PC-3 (cell line): ENCODE results near the gene KCNK3. TPM values are rescaled to one million over a fixed set of nuclear protein-coding genes. Genes with fewer than 3 reads are reported as not detected.

Source experiments
- ATAC-seq: fragments of 200-7000 bp; cut with Tn5 transposase; 2 replicates; pipeline ENCODE4 v1.9.1; 2020; ENCODE audit warnings: mild to moderate bottlenecking, moderate library complexity
- BruUV-seq: library from RNA; stranded (reverse); fragments of 400-500 nt; replicated peaks from 2 replicates; lab custom pipeline; 2021; lab: Mats Ljungman, UMichigan
- CTCF ChIA-PET: fragments of 300-600 bp; sonication (Branson Sonifier 250); formaldehyde crosslinking; loops from one replicate; lab custom pipeline; 2022; ENCODE audit warnings: antibody characterized with exemption; lab: Charles Lee
- POLR2A ChIA-PET: fragments of 300-600 bp; sonication (Branson Sonifier 250); formaldehyde crosslinking; loops from one replicate; lab custom pipeline; 2022; ENCODE audit warnings: antibody characterized with exemption; ENCODE audit not compliant: unreplicated experiment; lab: Charles Lee
- DNase-seq: peaks from one replicate; pipeline ENCODE4 v3.0.0-alpha.2; 2015
- H2AFZ ChIP-seq: fragments of 300-600 bp; sonication (generic); 2 replicates; pipeline ENCODE4 v1.6.0; 2016; ENCODE audit warnings: antibody characterized with exemption, low read length
- H3F3A ChIP-seq: fragments of 300-600 bp; sonication (generic); one replicate; pipeline ENCODE4 v1.6.0; 2017; ENCODE audit warnings: antibody characterized with exemption, low read length, control low read depth, mild to moderate bottlenecking; ENCODE audit not compliant: unreplicated experiment
- H3K27ac ChIP-seq: fragments of 300-600 bp; sonication (generic); 2 replicates; pipeline ENCODE4 v1.5.1; 2016; ENCODE audit warnings: mild to moderate bottlenecking, low read length
- H3K27me3 ChIP-seq: fragments of 300-600 bp; sonication (generic); 2 replicates; pipeline ENCODE4 v1.6.1; 2016; ENCODE audit warnings: low read length, mixed read lengths
- H3K36me3 ChIP-seq: fragments of 300-600 bp; sonication (generic); 2 replicates; pipeline ENCODE4 v1.6.1; 2016; ENCODE audit warnings: low read depth, mixed run types, low read length, mixed read lengths
- H3K4me1 ChIP-seq: fragments of 300-600 bp; sonication (generic); 2 replicates; pipeline ENCODE4 v1.5.1; 2016; ENCODE audit warnings: low read length; ENCODE audit not compliant: insufficient read depth
- H3K4me2 ChIP-seq: fragments of 300-600 bp; sonication (generic); 2 replicates; pipeline ENCODE4 v1.6.0; 2016; ENCODE audit warnings: low read length
- H3K4me3 ChIP-seq: fragments of 300-600 bp; sonication (generic); 2 replicates; pipeline ENCODE4 v1.5.1; 2016; ENCODE audit warnings: mild to moderate bottlenecking, low read length, mixed read lengths
- H3K79me2 ChIP-seq: fragments of 300-600 bp; sonication (generic); 2 replicates; pipeline ENCODE4 v1.6.1; 2017; ENCODE audit warnings: low read length, mixed read lengths
- H3K9ac ChIP-seq: fragments of 300-600 bp; sonication (generic); 2 replicates; pipeline ENCODE4 v1.6.0; 2016; ENCODE audit warnings: mild to moderate bottlenecking, low read length
- H3K9me2 ChIP-seq: fragments of 300-600 bp; sonication (generic); replicated peaks from 2 replicates; pipeline ENCODE4 v1.6.1; 2016; ENCODE audit warnings: mixed run types, low read length, mixed read lengths
- H3K9me3 ChIP-seq: fragments of 300-600 bp; sonication (generic); 2 replicates; pipeline ENCODE4 v1.6.1; 2016; ENCODE audit warnings: low read length, mixed read lengths
- H4K20me1 ChIP-seq: fragments of 300-600 bp; sonication (generic); 2 replicates; pipeline ENCODE4 v1.6.1; 2016; ENCODE audit warnings: low read length, mixed read lengths
- EZH2 ChIP-seq: fragments of 300-600 bp; sonication (generic); IDR thresholded peaks from one replicate; pipeline ENCODE4 v1.6.1; 2017; ENCODE audit warnings: antibody characterized with exemption, mild to moderate bottlenecking, low read length; ENCODE audit not compliant: unreplicated experiment
- EZH2phosphoT487 ChIP-seq: fragments of 300-600 bp; sonication (generic); IDR thresholded peaks from 2 replicates; pipeline ENCODE4 v1.6.1; 2018; ENCODE audit warnings: mild to moderate bottlenecking, antibody characterized with exemption, low read length, borderline replicate concordance
- intact Hi-C: fragments of 100-400 bp; cut with micrococcal nuclease; formaldehyde crosslinking; loops from 2 replicates; pipeline ENCODE4 v1.9.0; 2023
- total RNA-seq: library from RNA; depleted of rRNA; stranded (reverse); fragments of >200 nt; gene quantifications from 2 replicates; pipeline ENCODE4 v1.2.3, GENCODE V29; 2014
- TF ChIP-seq, protein P1 (sequence below): fragments of 300-600 bp; sonication (generic); conservative IDR thresholded peaks from 2 replicates; pipeline ENCODE4 v1.5.1; 2017; ENCODE audit warnings: antibody characterized with exemption, low read depth, mild to moderate bottlenecking, low read length

Gene KCNK3
- total RNA-seq, 1 experiment from 2014 or later, result 0.04 TPM

DNA sequence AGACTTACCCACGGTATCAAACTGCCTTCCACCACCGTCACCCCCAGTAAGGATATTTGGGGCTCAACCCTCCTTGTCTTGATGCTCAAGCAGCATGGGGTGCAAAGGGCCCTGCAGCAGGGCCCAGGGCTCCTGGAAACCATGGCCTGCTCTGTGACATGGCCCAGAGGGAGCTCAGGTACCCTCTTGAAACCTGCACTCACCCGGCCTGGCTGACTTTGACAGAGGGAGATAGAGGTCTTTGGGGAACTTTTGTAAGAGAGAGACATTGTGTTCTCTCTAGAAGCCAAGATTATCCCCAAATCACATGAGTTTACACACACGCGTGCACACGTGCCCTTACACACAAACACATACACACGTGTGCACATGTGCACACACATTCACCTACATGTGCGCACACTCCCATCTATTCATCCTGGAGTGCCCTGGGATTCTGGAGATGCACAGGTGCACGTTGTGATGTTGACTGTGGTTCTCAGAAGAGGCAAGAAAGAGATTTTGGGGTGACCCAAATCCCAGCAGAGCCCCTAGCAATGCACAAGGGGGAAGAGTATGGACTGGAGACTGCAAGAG is 19.6 kb upstream of the KCNK3 start:
- Histone ChIP-seq H3K4me2 (no peak overlapping the region), H3K4me3 (no peak overlapping the region), H3K27me3 (peaks cover 20% of the 10 kb centered on the region; the same call in 1 of the 2 replicates), H3K9me3 (no peaks in the 10 kb centered on the region), H3K27ac (no peak overlapping the region), H2AFZ (no peak overlapping the region), H4K20me1 (no peaks in the 10 kb centered on the region), H3F3A (no peaks in the 10 kb centered on the region), H3K36me3 (no peaks in the 10 kb centered on the region), H3K79me2 (no peaks in the 10 kb centered on the region), H3K9ac (no peak overlapping the region), H3K9me2 (no peaks in the 10 kb centered on the region), H3K4me1 (peaks cover 21% of the 10 kb centered on the region)
- TF ChIP-seq EZH2phosphoT487, result no peak
- TF ChIP-seq EZH2, result no peak
- TF ChIP-seq, protein P1, sequence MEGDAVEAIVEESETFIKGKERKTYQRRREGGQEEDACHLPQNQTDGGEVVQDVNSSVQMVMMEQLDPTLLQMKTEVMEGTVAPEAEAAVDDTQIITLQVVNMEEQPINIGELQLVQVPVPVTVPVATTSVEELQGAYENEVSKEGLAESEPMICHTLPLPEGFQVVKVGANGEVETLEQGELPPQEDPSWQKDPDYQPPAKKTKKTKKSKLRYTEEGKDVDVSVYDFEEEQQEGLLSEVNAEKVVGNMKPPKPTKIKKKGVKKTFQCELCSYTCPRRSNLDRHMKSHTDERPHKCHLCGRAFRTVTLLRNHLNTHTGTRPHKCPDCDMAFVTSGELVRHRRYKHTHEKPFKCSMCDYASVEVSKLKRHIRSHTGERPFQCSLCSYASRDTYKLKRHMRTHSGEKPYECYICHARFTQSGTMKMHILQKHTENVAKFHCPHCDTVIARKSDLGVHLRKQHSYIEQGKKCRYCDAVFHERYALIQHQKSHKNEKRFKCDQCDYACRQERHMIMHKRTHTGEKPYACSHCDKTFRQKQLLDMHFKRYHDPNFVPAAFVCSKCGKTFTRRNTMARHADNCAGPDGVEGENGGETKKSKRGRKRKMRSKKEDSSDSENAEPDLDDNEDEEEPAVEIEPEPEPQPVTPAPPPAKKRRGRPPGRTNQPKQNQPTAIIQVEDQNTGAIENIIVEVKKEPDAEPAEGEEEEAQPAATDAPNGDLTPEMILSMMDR, result no peak
- DNase-seq (no peak), ATAC-seq (no peak)
- no TSS peak for BruUV-seq
- POLR2A ChIA-PET, result no interaction called here
- CTCF ChIA-PET, result no interaction called here
- intact Hi-C loops, result no loop called here

DNA sequence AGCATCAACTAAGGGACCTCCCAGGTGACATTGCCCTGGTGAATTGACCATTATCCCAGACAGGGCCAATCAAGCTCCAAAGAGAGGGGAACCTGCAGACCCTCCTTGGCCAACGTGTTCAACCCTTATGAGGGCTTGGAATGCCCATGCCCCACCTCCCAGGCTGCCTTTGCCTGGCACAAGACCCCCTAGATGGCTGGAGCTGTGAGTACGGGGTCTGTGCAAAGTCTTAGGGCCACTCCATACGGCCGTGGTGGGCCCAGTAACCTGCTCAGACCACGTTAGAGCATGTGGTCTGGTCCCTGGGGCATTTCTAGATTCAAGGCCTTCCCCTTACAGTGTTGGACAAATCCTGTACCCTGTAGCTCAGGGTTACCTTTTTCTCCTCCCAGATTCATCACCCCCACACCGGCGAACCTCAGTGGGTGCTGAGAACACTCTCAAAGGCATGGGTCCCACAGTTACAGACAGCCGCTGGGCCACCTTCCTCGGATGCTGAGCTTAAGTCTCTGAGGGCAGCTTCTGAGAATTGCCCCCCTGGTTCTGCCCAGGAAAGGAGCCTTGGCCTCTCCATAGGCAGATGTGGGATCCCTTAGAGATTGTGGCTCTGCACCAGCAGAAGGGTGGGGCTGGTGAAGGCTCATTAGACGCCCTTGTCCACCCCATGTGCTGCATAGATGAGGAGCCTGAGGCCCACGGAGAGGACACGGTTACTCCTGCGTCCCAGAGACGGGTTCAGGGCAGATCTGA is 18.3 kb upstream of the KCNK3 start:
- no peaks in the 10 kb centered on the region for H3K79me2 ChIP-seq
- intact Hi-C loops, result no loop called here
- no peak overlapping the region for H2AFZ ChIP-seq
- ChIA-PET CTCF (no interaction called here), POLR2A (no interaction called here)
- no peak for ATAC-seq
- no peaks in the 10 kb centered on the region for H3K9me3 ChIP-seq
- H3K4me2 ChIP-seq, result no peak overlapping the region
- H4K20me1 ChIP-seq, result no peaks in the 10 kb centered on the region
- H3F3A ChIP-seq, result no peaks in the 10 kb centered on the region
- H3K9ac ChIP-seq, result no peak overlapping the region
- BruUV-seq, result no TSS peak
- H3K4me3 ChIP-seq, result no peak overlapping the region
- peaks cover 29% of the 10 kb centered on the region; the same call in 1 of the 2 replicates for H3K27me3 ChIP-seq
- no peaks in the 10 kb centered on the region for H3K36me3 ChIP-seq
- H3K9me2 ChIP-seq, result no peaks in the 10 kb centered on the region; the same call in 1 of the 2 replicates
- H3K4me1 ChIP-seq, result peaks cover 22% of the 10 kb centered on the region
- H3K27ac ChIP-seq, result no peak overlapping the region
- TF ChIP-seq, protein P1, result no peak
- TF ChIP-seq EZH2phosphoT487 (no peak), EZH2 (no peak)
- DNase-seq, result no peak

DNA sequence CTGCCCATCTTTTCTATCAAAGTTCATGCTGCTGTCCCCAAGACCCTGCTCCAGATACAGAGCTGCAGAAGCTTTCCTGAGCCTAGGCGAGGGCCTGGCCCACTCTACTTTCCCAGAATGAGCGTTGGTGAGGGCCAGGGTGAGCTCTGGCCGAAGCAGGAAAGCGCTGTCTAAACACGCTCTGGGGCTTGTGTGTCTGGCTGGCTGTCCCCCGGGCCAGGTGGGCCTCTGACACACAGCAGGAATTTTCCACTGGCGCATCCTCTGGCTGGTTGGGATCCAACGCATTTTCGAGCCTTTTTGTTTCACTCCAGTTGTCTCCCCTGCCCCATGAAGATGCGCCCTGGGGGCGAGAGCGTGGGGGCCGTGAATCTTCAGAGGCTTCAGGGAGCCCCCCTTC is 17.8 kb upstream of the KCNK3 start:
- Histone ChIP-seq H3K9me3 (no peaks in the 10 kb centered on the region), H3F3A (no peaks in the 10 kb centered on the region), H3K4me2 (no peak overlapping the region), H4K20me1 (no peaks in the 10 kb centered on the region), H3K27ac (no peak overlapping the region), H3K27me3 (peaks cover 30% of the 10 kb centered on the region; the same call in 1 of the 2 replicates), H3K4me3 (no peak overlapping the region), H3K36me3 (no peaks in the 10 kb centered on the region), H2AFZ (no peak overlapping the region), H3K9me2 (no peaks in the 10 kb centered on the region; the same call in 1 of the 2 replicates), H3K9ac (no peak overlapping the region), H3K4me1 (peaks cover 22% of the 10 kb centered on the region), H3K79me2 (no peaks in the 10 kb centered on the region)
- intact Hi-C loops, result no loop called here
- no TSS peak for BruUV-seq
- CTCF ChIA-PET, result no interaction called here
- POLR2A ChIA-PET, result no interaction called here
- DNase-seq (no peak), ATAC-seq (no peak)
- TF ChIP-seq EZH2 (no peak), EZH2phosphoT487 (no peak)
- TF ChIP-seq, protein P1, result no peak
